ENCODE results near the gene ADGRG6.

The ADGRG6 gene

DNA sequence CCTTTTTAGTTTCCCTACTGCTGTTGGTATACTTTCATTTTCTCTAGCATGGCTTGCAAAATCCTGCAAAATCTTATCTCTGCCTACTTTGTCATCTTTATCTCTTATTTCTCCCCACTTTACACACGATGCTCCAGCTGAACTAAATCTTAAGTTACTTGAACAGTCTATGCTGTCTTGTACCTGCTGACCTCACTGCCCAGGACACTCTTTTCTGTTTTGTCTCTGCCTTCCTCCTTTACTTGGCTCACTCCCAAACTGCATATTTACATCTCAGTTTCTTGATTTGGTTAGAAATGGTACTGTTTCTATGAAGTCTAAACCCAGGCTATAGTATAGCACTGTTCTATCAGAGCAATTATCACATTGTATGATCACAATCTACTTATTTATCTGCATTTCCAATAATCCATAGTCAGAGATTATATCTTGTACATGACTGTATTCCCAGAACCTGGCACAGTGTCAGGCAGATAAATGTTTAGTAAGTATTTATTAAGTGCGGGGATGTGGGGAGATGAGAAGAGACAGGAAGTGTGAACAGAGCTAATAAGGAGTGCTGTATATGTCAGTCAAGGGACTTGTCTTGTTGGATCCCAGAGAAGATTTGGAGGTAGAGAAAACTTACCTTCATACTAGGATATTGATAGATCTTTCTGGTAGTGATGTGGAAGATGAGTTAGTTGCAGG is 57.6 kb downstream of the ADGRG6 start:
- Histone ChIP-seq H3F3A (ENCODE audit: low read depth) (peaks cover 3% of the 10 kb centered on the region), H3K4me3 (ENCODE audit: low read length, poor library complexity, severe bottlenecking) (no peak overlapping the region), H3K9me2 (replicated peaks; ENCODE audit: low read depth, low read length) (no peaks in the 10 kb centered on the region), H4K20me1 (ENCODE audit: insufficient read depth, low read length, poor library complexity, severe bottlenecking) (no peaks in the 10 kb centered on the region), H3K4me1 (ENCODE audit: insufficient read depth, low read length, poor library complexity, severe bottlenecking) (peaks cover 57% of the 10 kb centered on the region), H3K4me2 (ENCODE audit: low read depth, low read length, poor library complexity, severe bottlenecking) (peak overlapping the region; percentile 5), H3K9ac (ENCODE audit: low read depth, low read length, poor library complexity, severe bottlenecking) (no peak overlapping the region), H3K27me3 (ENCODE audit: insufficient read depth, low read length, poor library complexity, severe bottlenecking) (no peaks in the 10 kb centered on the region), H3K79me2 (ENCODE audit: insufficient read depth, low read length) (no peaks in the 10 kb centered on the region), H2AFZ (ENCODE audit: low read length) (peak overlapping the region; percentile 43), H3K36me3 (ENCODE audit: insufficient read depth, low read length) (no peaks in the 10 kb centered on the region), H3K9me3 (ENCODE audit: insufficient read depth, low read depth, low read length) (no peaks in the 10 kb centered on the region)
- TF ChIP-seq, protein P1, sequence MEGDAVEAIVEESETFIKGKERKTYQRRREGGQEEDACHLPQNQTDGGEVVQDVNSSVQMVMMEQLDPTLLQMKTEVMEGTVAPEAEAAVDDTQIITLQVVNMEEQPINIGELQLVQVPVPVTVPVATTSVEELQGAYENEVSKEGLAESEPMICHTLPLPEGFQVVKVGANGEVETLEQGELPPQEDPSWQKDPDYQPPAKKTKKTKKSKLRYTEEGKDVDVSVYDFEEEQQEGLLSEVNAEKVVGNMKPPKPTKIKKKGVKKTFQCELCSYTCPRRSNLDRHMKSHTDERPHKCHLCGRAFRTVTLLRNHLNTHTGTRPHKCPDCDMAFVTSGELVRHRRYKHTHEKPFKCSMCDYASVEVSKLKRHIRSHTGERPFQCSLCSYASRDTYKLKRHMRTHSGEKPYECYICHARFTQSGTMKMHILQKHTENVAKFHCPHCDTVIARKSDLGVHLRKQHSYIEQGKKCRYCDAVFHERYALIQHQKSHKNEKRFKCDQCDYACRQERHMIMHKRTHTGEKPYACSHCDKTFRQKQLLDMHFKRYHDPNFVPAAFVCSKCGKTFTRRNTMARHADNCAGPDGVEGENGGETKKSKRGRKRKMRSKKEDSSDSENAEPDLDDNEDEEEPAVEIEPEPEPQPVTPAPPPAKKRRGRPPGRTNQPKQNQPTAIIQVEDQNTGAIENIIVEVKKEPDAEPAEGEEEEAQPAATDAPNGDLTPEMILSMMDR (conservative IDR thresholded peaks at IDR 0.05; ENCODE audit: low read length), result no peak
- TF ChIP-seq EZH2phosphoT487 (IDR thresholded peaks at IDR 0.05; ENCODE audit: borderline replicate concordance), result no peak

DNA sequence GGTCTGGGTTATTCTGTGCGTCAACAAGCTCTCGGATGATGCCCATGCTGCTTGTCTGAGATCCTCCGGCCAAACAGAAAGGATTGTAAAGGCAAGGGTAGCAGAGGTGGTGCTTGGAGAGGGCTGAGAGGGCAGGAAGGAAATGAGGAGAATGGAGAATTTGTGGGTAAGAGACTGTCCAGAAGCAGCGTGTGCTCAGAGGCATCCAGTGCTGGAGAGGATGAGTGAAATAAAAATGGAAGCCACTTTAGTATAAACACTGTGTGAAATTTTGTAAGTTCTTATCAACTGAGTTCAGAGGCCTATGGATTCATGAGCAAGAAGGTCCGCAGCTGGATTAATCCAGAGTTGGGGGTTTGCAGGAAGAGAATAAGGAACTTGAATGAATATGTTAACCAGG is 59.5 kb downstream of the ADGRG6 start:
- Histone ChIP-seq H3K4me2 (ENCODE audit: low read depth, low read length, poor library complexity, severe bottlenecking) (no peak overlapping the region), H3K9ac (ENCODE audit: low read depth, low read length, poor library complexity, severe bottlenecking) (no peak overlapping the region), H2AFZ (ENCODE audit: low read length) (peak overlapping the region; percentile 11), H3K27me3 (ENCODE audit: insufficient read depth, low read length, poor library complexity, severe bottlenecking) (no peaks in the 10 kb centered on the region), H3K4me1 (ENCODE audit: insufficient read depth, low read length, poor library complexity, severe bottlenecking) (peaks cover 41% of the 10 kb centered on the region), H3F3A (ENCODE audit: low read depth) (no peaks in the 10 kb centered on the region), H3K79me2 (ENCODE audit: insufficient read depth, low read length) (no peaks in the 10 kb centered on the region), H4K20me1 (ENCODE audit: insufficient read depth, low read length, poor library complexity, severe bottlenecking) (no peaks in the 10 kb centered on the region), H3K4me3 (ENCODE audit: low read length, poor library complexity, severe bottlenecking) (no peak overlapping the region), H3K36me3 (ENCODE audit: insufficient read depth, low read length) (no peaks in the 10 kb centered on the region), H3K9me3 (ENCODE audit: insufficient read depth, low read depth, low read length) (no peaks in the 10 kb centered on the region), H3K9me2 (replicated peaks; ENCODE audit: low read depth, low read length) (no peaks in the 10 kb centered on the region)
- no peak for TF ChIP-seq EZH2phosphoT487 (IDR thresholded peaks at IDR 0.05; ENCODE audit: borderline replicate concordance)
- TF ChIP-seq, protein P1 (conservative IDR thresholded peaks at IDR 0.05; ENCODE audit: low read length), result no peak

DNA sequence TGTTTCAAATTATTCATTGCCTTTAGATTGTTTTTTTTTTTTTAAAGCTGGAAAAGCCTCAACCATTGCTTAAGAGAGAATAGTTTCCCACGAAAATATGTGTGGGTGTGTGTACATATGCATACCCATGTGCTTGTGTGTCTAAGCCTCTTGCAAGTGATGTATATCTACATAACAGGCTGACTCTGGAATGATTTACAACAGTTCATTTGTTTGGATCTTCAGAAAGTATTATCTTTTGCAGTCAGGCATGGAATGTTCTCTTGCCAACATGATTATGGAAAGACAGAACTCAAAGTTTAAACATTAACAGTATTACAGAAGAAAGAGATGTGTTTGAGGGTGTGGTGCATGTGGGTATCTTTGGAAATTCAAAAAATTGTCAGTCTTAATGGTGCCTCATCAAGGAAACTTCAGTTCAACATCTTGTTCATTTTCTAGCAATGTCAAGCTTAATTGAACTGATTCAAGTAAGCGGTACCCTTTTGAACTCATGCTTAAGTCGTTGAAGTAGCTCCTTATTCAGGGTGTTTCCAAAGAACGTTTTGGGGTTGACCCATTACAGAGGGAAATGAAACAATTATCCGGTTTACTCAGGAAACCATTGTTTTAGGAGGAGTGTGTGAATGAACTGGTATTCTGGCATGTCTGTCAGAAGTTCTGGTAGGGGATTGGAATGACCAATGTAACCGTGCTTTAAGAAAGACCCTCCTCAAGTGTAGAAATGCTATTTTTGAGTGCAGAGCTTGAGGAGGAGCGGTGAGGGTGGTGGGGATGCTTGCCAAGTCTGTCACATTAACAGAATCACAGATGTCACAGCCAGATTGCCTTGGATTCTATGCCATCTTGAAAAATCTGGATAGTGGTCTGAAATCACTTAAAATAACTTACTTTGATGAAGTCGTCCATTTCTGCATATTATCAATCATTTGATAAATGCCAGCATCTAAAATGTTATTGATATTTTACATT is 60.3 kb downstream of the ADGRG6 start:
- H3K9me3 ChIP-seq (ENCODE audit: insufficient read depth, low read depth, low read length), result no peaks in the 10 kb centered on the region
- TF ChIP-seq, protein P1 (conservative IDR thresholded peaks at IDR 0.05; ENCODE audit: low read length), result no peak
- no peak for TF ChIP-seq EZH2phosphoT487 (IDR thresholded peaks at IDR 0.05; ENCODE audit: borderline replicate concordance)
- H3K27me3 ChIP-seq (ENCODE audit: insufficient read depth, low read length, poor library complexity, severe bottlenecking), result no peaks in the 10 kb centered on the region
- H3K4me3 ChIP-seq (ENCODE audit: low read length, poor library complexity, severe bottlenecking), result no peak overlapping the region
- no peaks in the 10 kb centered on the region for H3F3A ChIP-seq (ENCODE audit: low read depth)
- H3K36me3 ChIP-seq (ENCODE audit: insufficient read depth, low read length), result no peaks in the 10 kb centered on the region
- no peaks in the 10 kb centered on the region for H4K20me1 ChIP-seq (ENCODE audit: insufficient read depth, low read length, poor library complexity, severe bottlenecking)
- H3K4me2 ChIP-seq (ENCODE audit: low read depth, low read length, poor library complexity, severe bottlenecking), result no peak overlapping the region
- H3K9me2 ChIP-seq (replicated peaks; ENCODE audit: low read depth, low read length), result no peaks in the 10 kb centered on the region
- no peak overlapping the region for H3K9ac ChIP-seq (ENCODE audit: low read depth, low read length, poor library complexity, severe bottlenecking)
- H3K79me2 ChIP-seq (ENCODE audit: insufficient read depth, low read length), result no peaks in the 10 kb centered on the region
- 0 out of 2 replicates have a peak overlapping the region, but pooled peaks have one; percentile 1 for H2AFZ ChIP-seq (ENCODE audit: low read length)
- H3K4me1 ChIP-seq (ENCODE audit: insufficient read depth, low read length, poor library complexity, severe bottlenecking), result peaks cover 34% of the 10 kb centered on the region
